Brain microvascular endothelial cell (primary cell): Measurements from ENCODE around the gene FAM222B.
"Not testable (repeated sequence)": the region's sequence is repeated elsewhere in the genome, so short reads cannot be mapped to it uniquely, and the experiment has no call there.

Experiments
- DNase-seq: peaks from one replicate; pipeline ENCODE4 v3.0.0-alpha.2; 2020
- H3K27ac ChIP-seq: fragments of 250-450 bp; sonication (Bioruptor Pico); 2 replicates; pipeline ENCODE4 v1.5.1; 2020; ENCODE audit warnings: mild to moderate bottlenecking, moderate library complexity
- H3K27me3 ChIP-seq: fragments of 250-450 bp; sonication (Bioruptor Pico); replicated peaks from 2 replicates; pipeline ENCODE4 v1.5.1; 2020; ENCODE audit warnings: mild to moderate bottlenecking
- H3K36me3 ChIP-seq: fragments of 250-450 bp; sonication (Bioruptor Pico); replicated peaks from 2 replicates; pipeline ENCODE4 v1.5.1; 2020; ENCODE audit warnings: mild to moderate bottlenecking
- H3K4me3 ChIP-seq: 2 replicates; pipeline ENCODE4 v1.5.1; 2011; ENCODE audit warnings: low read depth, mild to moderate bottlenecking, control low read depth, low read length, moderate library complexity
- in situ Hi-C: cut with HindIII; loops from 2 replicates; pipeline ENCODE4 v1.10.0; 2017; ENCODE audit warnings: low sequenced_read_pairs, low pct_ligation_motif_present
- TF ChIP-seq, protein P1 (sequence below): IDR thresholded peaks from 2 replicates; pipeline ENCODE4 v1.5.1; 2011; ENCODE audit warnings: low read depth, mild to moderate bottlenecking, moderate library complexity, low read length, control low read depth, inconsistent platforms; ENCODE audit errors: missing control alignments

FAM222B gene

DNA sequence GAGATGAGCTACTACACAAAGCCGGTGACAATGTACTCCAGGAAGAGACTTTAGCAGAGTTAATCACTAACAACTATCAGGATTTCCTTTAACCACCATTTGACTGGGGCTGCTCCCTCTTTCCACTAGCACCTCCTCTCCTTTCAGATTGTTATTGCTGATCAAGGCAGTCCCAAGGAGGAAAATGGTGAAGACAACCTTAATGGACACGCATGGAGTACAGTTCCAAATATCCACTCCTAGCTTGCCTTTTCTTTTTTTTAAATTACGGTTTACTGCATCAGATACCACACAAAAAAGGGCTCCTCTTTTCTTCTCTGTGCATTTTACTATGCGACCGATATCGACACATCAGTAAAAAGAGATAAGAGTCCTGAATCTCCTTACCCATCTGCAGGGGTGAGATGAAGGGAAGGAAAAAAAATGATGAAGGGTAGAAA lies 30.9 kb downstream of the FAM222B start:
- Histone ChIP-seq H3K27ac (peak overlapping the region; percentile 93), H3K36me3 (no peaks in the 10 kb centered on the region), H3K4me3 (peak overlapping the region; percentile 94), H3K27me3 (no peaks in the 10 kb centered on the region)
- in situ Hi-C loops: no loop called here
- DNase-seq: peak; percentile 22
- TF ChIP-seq, protein P1, sequence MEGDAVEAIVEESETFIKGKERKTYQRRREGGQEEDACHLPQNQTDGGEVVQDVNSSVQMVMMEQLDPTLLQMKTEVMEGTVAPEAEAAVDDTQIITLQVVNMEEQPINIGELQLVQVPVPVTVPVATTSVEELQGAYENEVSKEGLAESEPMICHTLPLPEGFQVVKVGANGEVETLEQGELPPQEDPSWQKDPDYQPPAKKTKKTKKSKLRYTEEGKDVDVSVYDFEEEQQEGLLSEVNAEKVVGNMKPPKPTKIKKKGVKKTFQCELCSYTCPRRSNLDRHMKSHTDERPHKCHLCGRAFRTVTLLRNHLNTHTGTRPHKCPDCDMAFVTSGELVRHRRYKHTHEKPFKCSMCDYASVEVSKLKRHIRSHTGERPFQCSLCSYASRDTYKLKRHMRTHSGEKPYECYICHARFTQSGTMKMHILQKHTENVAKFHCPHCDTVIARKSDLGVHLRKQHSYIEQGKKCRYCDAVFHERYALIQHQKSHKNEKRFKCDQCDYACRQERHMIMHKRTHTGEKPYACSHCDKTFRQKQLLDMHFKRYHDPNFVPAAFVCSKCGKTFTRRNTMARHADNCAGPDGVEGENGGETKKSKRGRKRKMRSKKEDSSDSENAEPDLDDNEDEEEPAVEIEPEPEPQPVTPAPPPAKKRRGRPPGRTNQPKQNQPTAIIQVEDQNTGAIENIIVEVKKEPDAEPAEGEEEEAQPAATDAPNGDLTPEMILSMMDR: no peak

DNA sequence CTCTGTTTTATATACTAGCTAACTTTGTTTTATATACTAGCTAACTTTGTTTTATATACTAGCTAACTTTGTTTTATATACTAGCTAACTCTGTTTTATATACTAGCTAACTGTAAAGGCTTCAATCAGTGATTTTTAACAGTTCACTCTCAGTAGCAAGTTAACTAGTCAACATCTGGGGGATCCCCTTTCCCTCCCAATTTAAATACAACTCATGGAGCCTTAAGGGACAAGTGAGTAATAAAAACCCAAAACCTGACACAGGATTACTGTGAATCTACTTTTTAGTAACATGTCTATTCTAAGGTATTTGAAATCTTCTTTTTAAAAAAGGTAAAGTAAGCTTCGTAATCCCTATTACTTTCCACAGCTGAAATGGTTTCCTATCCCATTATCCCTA lies 32.2 kb downstream of the FAM222B start:
- no peak overlapping the region for H3K4me3 ChIP-seq
- no peaks in the 10 kb centered on the region for H3K36me3 ChIP-seq
- no peak overlapping the region for H3K27ac ChIP-seq
- H3K27me3 ChIP-seq: no peaks in the 10 kb centered on the region
- no peak for DNase-seq
- TF ChIP-seq, protein P1: no peak
- in situ Hi-C loops: no loop called here

DNA sequence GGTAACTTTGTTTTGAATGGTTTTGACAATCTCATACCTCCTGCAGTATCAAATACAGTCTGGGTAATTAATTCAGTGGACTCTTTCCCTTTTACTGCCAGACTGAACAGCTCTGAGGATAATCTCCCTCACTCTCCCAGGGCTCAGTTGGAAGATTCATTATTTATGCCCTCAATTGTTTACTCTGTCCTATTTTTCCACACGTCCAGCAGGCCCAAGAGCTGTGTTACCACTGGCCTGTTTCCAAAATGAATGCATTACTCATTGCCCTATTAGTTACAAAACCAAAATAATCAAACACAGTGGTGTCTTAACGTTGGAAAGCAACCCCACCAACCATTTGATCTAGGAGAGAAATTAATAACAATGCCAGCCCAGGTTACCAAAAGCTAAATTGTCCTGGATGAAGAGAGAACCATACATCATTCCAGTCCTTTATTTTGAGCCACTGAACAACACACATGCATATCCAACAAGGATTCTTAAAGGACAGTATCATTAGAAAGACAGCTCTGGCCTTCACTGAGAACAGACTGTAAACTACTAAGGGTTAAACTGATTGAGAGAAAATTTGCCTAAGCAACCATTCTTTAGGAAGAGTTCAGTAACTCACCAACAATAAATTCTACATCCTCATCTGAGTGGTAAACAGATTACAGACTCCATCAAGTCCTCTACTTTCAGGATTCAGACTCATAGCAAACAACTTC lies 34.5 kb downstream of the FAM222B start:
- Histone ChIP-seq H3K4me3 (no peak overlapping the region), H3K36me3 (peaks cover 15% of the 10 kb centered on the region), H3K27me3 (no peaks in the 10 kb centered on the region), H3K27ac (peak overlapping the region; percentile 82)
- DNase-seq: peak; percentile 76
- TF ChIP-seq, protein P1: no peak
- in situ Hi-C loops: no loop called here

DNA sequence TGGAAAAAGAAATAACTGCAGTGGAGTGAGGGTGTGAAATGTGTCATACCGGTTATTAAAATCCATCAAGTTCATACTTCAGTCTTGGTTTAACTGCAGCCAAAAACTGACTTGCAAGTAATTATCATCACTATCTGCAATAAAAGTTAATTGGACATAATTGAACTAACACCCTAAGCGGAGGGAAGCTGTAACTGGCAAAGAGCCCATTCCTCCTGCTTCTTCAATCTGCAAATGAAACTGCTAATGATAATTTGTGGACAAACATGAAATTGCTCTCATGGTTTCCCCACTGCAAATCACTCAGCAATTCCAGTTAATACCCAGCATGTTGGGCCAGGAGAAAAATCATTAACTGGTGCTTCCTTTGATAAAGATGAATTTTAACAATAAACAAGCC lies 46.5 kb downstream of the FAM222B start:
- H3K36me3 ChIP-seq: no peaks in the 10 kb centered on the region
- DNase-seq: no peak
- H3K4me3 ChIP-seq: no peak overlapping the region
- H3K27me3 ChIP-seq: no peaks in the 10 kb centered on the region
- no peak overlapping the region for H3K27ac ChIP-seq
- TF ChIP-seq, protein P1: no peak
- in situ Hi-C loops: no loop called here

DNA sequence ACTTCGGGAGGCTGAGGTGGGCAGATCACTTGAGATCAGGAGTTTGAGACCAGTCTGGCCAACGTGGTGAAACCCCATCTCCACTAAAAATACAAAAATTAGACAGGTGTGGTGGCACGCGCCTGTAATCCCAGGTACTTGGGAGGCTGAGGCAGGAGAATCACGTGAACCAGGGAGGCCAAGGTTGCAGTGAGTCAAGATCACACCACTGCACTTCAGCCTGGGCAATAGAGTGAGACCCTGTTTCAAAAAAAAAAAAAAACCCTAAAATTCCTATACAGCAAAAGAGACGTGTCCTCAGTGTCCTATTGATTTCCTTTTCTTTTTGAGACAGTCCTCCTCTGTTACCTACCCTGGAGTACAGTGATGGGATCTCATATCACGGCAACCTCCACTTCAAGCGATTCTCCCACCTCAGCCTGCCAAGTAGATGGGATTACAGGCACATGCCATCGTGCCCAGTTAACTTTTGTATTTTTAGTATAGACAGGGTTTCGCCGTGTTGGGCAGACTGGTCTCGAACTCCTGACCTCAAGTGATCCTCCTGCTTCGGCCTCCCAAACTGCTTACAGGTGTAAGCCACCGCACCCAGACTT lies 47.6 kb downstream of the FAM222B start:
- in situ Hi-C loops, H3K27me3 ChIP-seq, H3K36me3 ChIP-seq, H3K27ac ChIP-seq, DNase-seq, H3K4me3 ChIP-seq: not testable (repeated sequence)

DNA sequence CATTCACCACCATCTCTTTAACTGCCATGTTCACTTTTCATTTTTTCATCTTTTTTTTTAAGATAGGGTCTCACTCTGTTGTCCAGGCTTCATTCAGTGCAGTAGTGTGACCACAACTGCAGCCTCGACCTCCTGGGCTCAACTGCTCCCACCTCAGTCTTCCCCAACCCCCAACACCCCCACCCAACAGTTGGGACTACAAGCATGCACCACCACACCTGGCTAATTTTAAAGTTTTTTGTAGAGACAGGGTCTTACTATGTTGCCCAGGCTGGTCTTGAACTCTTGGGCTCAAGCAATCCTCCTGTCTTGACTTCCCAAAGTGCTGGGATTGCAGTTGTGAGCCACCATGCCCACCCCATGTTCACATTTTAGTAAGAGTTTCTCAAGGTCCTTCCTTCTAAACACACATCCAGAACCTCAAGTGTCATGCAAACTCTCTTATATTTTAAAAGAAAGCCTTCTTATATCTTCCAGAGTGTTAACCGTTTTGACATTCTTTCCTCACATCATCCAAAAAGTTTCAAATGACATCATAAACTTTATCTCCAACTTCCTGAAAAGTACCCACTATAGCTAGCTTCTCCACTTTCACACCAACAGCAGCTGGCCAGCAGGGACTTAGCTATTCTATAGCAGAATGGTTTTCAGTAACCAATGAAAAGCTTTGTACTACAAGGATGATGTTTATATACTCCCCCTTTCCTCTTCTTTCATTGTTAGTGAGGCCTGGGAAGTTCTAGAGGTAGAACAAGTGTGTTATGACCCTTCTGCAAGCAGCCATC lies 49.5 kb downstream of the FAM222B start:
- Histone ChIP-seq H3K27ac (no peak overlapping the region), H3K27me3 (no peaks in the 10 kb centered on the region), H3K4me3 (no peak overlapping the region), H3K36me3 (no peaks in the 10 kb centered on the region)
- no peak for DNase-seq
- TF ChIP-seq, protein P1: no peak
- in situ Hi-C loops: no loop called here
